Activated T-cell treated with anti-CD3 and anti-CD28 coated beads, Interleukin-2, amount 50 U/mL, for 1 hour (primary cell): ENCODE data around the gene DNTTIP2.
"Not testable (repeated sequence)": the region's sequence is repeated elsewhere in the genome, so short reads cannot be mapped to it uniquely, and the experiment has no call there.

Experiments
- DNase-seq: peaks from one replicate; pipeline ENCODE4 v3.0.0-alpha.2; 2020

DNTTIP2 gene

DNA sequence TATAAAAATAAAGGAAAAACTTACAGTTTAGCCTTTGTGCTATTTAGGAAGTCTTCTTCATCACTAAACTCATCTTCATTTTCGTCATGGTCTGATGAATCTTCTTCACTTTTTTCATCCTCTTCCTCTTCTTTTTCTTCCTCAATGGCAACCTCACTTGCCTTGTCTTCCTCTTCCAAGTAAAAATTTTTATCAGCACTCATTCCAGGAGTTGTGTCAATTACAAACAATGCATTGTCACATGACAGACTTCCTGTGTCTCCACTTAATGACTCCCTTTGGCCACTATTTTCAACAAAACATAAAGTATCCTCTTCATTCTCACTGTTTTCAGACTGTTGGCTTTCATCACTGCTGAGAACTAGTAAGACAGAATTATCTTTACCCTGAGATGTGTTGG, 2.8 kb downstream of the DNTTIP2 start:
- no peak for DNase-seq

DNA sequence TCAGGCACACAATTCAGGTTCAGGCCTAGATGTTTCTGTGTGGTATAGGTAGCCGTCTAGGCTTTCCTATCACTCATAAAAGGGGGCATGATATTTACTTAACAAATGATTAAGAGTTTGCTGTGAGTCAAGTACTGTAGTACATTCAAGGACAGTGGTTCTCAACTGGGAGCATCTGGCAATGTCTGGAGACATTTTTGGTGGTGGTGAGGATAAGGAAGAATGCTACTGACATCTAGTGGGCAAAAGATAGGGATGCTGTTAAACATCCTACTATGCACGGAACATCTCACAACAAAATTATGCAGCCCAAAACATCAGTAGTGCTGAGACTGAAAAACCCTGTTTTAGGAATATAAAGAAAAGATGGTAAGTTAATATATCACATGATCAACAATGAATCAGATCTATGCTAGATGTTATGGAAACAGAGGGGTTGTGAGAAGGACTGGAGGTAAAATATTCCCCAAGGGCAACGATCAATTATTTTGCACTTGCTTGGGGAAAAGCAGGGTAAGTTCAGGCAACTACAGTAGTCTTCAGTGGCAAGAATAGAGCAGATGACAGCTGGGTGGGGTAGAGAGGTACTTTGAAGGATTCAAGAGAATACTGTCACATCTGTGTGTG, 4.9 kb downstream of the DNTTIP2 start:
- DNase-seq: no peak

DNA sequence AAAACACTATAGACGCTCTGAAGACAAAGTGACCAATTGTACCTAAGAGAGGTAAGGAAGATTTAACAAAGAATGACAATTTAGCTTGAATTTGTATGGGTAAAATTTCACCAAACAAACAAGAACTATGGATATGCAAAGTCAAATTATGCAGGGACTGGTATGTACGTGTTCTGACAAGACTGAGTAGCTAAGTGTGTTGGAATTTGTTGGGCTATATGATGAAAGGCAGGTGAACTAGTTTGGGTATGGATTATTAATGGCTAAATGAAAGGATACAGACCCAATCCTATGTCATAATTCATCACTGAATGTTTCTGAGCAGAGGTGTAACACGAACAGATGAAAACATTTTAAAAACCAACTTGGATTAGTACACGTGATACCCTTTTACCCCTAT, 7.6 kb downstream of the DNTTIP2 start:
- no peak for DNase-seq

DNA sequence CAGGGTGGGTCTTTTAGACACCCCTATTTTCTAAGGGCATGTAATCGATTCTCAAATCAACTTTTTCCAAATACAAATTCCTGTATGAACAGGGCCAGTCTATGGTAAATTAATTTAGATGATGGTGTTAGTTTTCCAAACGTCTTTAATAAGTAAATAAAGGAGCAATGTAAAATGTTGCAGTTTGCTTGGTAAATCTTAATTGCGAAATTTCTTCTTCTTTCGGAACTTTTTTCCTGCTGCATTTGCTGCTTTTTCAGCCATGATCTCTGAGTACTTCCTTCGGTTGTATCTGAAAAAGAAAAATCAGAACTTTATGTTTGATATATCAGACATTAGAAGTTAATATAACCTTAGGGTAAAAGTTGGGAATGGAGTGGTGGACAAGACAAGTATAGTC, 9.4 kb downstream of the DNTTIP2 start:
- no peak for DNase-seq

- not testable (repeated sequence) for DNase-seq
Measured at GRCh38 chr1:93868492-93868891, 10.5 kb downstream of the DNTTIP2 start.

GRCh38 chr1:93865253-93865652, 13.8 kb downstream of the DNTTIP2 start:
- DNase-seq: no peak

GRCh38 chr1:93864175-93864574, 14.8 kb downstream of the DNTTIP2 start:
- DNase-seq: no peak

DNA sequence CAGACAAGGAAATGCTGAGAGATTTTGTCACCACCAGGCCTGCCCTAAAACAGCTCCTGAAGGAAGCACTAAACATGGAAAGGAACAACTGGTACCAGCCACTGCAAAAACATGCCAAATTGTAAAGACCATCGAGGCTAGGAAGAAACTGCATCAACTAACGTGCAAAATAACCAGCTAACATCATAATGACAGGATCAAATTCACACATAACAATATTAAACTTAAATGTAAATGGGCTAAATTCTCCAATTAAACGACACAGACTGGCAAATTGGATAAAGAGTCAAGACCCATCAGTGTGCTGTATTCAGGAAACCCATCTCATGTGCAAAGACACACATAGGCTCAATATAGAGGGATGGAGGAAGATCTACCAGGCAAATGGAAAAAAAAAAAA, 21.4 kb downstream of the DNTTIP2 start:
- DNase-seq: not testable (repeated sequence)

- DNase-seq: not testable (repeated sequence)
Measured at GRCh38 chr1:93855983-93856382, 23.0 kb downstream of the DNTTIP2 start.

DNA sequence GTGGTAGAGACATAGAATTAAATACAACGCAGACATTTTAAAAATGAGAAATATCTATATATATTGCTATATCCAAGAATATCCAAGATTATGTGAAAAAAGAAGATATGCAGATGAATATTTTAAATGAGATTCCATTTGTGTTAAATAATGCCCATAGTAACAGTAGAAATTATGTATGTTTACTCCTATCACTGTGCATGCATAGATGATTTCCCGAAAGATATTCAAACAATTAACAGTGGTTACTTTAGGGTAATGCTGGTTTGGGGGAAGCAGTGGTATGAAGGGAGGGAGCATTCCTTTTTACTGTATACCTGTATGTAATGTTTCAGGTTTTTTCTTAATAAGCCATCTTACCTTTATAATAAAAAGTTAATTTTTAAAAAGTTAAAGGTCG, 25.1 kb downstream of the DNTTIP2 start:
- no peak for DNase-seq

- no peak for DNase-seq
Measured at GRCh38 chr1:93851878-93852277, 27.1 kb downstream of the DNTTIP2 start.

GRCh38 chr1:93851327-93851712, 27.7 kb downstream of the DNTTIP2 start:
- no peak for DNase-seq

- DNase-seq: peak; percentile 65
Measured at GRCh38 chr1:93850687-93851326, 28.2 kb downstream of the DNTTIP2 start.

GRCh38 chr1:93848350-93848883, 30.6 kb downstream of the DNTTIP2 start:
- no peak for DNase-seq

DNA sequence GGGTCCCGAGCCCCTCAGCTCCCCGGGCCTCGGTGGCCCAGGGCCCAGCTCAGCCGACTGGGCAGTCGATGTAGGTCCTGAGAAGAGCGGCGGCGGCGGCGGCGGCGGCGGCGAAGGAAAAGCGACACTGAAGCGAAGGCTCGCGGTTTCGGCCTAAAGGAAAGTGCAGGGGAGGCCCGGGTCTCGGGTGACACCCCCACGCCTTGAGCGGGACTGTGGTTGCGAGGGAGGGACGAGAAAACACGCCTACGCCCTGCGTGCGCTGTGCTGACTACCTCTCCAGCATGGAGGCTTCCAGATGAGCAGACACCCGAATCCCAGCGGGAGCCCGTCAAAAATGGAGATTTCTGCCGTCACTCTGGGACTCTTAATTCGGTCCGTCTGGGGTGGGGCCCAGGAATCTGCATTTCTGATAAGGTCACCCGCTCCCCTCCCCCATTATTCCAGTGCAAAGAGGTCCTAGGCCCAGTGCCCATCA, 31.2 kb downstream of the DNTTIP2 start:
- peak; percentile 77 for DNase-seq

GRCh38 chr1:93846992-93847810, 31.8 kb downstream of the DNTTIP2 start:
- peak; percentile 92 for DNase-seq

DNA sequence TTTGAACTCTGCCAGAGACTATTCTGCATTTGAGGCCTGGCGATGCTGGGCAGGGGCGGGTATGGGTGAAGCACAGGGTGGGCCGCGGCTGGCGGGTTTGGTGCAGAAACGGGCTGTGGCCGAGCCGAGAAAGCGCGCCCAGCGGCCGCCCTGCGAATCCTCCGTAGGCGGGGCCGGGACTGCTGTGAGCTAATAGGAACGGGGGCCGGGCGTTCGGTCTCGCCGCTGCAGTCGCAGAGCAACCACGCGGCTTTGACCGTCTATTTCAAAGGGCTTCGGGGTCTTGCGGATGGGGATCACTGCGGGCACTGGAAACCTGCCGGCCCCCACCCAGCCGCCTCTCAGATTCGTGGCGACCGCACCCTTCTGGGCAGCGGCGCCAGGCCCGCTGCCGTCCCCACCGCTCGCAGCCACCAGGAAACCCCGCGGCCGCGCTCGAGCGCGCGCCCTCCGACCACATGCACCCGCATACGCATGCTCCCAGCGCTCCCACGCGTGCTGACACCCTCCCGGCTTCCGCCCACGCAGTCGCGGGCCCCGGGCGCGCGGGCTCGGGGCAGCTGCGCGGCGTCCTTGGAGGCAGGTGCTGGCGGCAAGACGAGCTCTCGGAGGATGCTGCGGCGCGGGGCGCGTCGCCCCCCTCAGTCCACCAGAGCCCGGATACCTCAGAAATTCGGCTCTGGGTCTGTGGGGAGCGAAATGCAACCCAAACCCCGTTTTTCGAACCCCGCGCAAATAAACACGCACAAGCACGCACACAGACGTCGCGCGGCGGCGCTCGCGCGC, 32.6 kb downstream of the DNTTIP2 start:
- peak; percentile 87 for DNase-seq

DNA sequence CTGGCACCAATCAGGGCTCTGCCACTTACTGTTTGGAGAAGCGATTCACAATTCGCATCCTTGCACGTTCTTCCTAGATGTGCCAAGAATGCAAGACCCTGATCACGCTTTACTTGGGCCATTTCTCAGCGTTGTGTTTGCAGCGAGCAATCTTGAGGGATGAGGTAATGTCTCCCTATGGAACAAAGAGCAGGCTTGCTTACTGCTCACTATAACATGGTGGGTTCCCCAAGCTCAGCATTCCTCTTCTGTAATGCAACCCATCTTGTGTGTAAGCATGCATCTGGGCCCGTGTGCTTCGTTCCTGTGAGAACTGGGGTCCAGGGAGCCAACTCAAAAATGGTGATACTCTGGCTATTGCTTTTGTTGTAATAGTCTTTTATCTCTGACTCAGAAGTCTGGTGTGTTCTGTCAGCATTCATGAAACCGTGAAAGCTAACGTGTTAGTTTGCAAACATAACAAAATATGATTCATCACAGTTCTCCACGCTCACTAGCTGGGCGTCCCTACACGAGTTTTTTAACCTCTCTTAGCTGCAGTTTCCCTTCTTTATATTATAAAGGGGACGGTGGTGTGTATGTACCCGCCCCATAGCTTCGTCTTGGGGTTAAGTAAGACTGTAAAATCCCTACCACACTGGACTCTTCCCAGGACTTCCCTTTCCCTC, 33.3 kb downstream of the DNTTIP2 start:
- peak; percentile 23 for DNase-seq

- DNase-seq: no peak
Measured at GRCh38 chr1:93844262-93845045, 34.6 kb downstream of the DNTTIP2 start.

- no peak for DNase-seq
Measured at GRCh38 chr1:93842750-93843500, 36.1 kb downstream of the DNTTIP2 start.

DNA sequence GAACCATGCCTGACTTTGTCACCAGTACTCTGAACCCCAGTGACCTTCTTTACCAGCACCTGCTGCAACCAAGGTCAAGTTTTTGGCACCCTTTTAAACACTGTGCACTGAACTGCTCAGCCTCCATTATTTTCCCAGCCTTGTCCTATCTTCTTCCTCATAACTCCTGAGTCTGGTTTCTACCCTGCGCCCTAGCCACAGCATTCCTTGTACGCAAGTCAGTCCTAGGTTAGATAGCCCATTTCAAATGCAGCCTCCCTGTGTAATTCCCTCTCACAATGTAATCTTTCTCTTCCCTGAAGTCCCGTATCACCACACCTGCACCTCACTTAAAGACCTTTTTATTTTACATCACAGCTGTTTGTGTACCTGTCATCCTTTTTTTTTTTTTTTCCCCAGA, 37.2 kb downstream of the DNTTIP2 start:
- DNase-seq: no peak
